H1 (cell line): ENCODE data around the gene DNAJC7. TPM values are rescaled to one million over a fixed set of nuclear protein-coding genes. Genes with fewer than 3 reads are reported as not detected.

Source experiments
- ASH2L ChIP-seq: fragments of 200-600, 300-600 bp; sonication (generic); IDR thresholded peaks from one replicate; pipeline ENCODE4 v1.7.1; 2017; ENCODE audit warnings: low read length
- BACH1 ChIP-seq: IDR thresholded peaks from 2 replicates; pipeline ENCODE4 v1.6.1; 2012; ENCODE audit warnings: low read length, improper control_type of control experiment
- CBX5 ChIP-seq: fragments of 300-800, 300-1000 bp; sonication (generic); IDR thresholded peaks from 2 replicates; pipeline ENCODE4 v1.7.1; 2016; ENCODE audit warnings: antibody characterized with exemption, low read length, low read depth
- CHD7 ChIP-seq: fragments of 300-600 bp; sonication (generic); IDR thresholded peaks from 2 replicates; pipeline ENCODE4 v1.7.1; 2012; ENCODE audit warnings: low read length, moderate library complexity, mild to moderate bottlenecking, inconsistent platforms; ENCODE audit not compliant: insufficient replicate concordance
- HDAC6 ChIP-seq: IDR thresholded peaks from one replicate; pipeline ENCODE4 v1.7.1; 2012; ENCODE audit warnings: low read depth, mild to moderate bottlenecking, inconsistent platforms, low read length, moderate library complexity
- NRF1 ChIP-seq: IDR thresholded peaks from 2 replicates; pipeline ENCODE4 v1.6.1; 2011; ENCODE audit warnings: mild to moderate bottlenecking, low read depth, low read length, improper control_type of control experiment
- RFX5 ChIP-seq: IDR thresholded peaks from 2 replicates; pipeline ENCODE4 v1.6.1; 2011; ENCODE audit warnings: low read depth, low read length, improper control_type of control experiment, borderline replicate concordance
- SIN3A ChIP-seq, 2 experiments: IDR thresholded peaks in 1 of 2; conservative IDR thresholded peaks in 1 of 2; 2 replicates each; pipeline ENCODE4 v1.6.1; 2011 to 2012; ENCODE audit warnings: low read length in 2 of 2, improper control_type of control experiment in 1 of 2, low read depth in 1 of 2, mild to moderate bottlenecking in 1 of 2
- TEAD4 ChIP-seq: IDR thresholded peaks from 2 replicates; pipeline ENCODE4 v1.6.1; 2012; ENCODE audit warnings: low read depth, low read length, inconsistent platforms, mixed read lengths
- ZNF274 ChIP-seq: IDR thresholded peaks from 2 replicates; pipeline ENCODE4 v1.7.0; 2012; ENCODE audit warnings: low read length, borderline replicate concordance; ENCODE audit errors: extremely low read depth
- polyA plus RNA-seq, 7 experiments: library from polyadenylated mRNA; depleted of rRNA in 3 of 7; stranded (reverse) in 5 of 7; unstranded in 2 of 7; fragments of >200 nt in 5 of 7; fragments of 200-250 nt in 2 of 7; gene quantifications; 1 replicate in 5 of 7; 2 replicates in 1 of 7; 4 replicates in 1 of 7; pipeline versions ENCODE4 v1.2.1 to v1.2.3, GENCODE V29; 2011 to 2013; ENCODE audit warnings: missing spikeins in 2 of 7, mixed read lengths in 2 of 7
- total RNA-seq: library from RNA; stranded (reverse); fragmentation: NEBNext Ultra II Directional; extraction: Animal tissue kit (Norgen Biotek cat#: 25700); gene quantifications from 2 replicates; pipeline ENCODE4 v1.2.1, GENCODE V29; 2021
- TF ChIP-seq, protein P1 (sequence below): IDR thresholded peaks from 2 replicates; pipeline ENCODE4 v1.6.1; 2012; ENCODE audit warnings: low read length, inconsistent platforms

Gene DNAJC7
- total and polyA plus RNA-seq, 2 of the 8 experiments (the other 6 are each of a cell fraction or from before 2014, with no cell fraction given): 31.0 to 148 TPM

DNA sequence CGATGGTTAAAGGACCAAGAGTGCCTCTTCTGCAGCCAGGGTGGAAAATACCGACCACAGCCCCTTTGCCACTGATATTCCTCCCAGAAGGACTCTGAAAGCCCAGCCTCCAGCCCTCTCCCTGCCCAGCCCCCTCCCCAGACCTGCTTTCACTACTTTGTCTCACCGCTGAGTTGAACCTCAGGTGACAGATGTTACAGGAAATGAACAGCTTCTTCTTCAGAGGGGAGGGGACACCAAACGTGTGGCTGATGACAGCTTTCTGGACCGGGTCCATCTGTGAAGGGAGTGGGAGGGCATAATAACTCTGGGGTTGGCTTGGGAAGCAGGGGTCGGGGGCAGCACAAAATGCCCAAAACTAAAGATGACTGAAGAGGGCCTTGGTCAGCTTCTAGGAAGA lies 16.8 kb upstream of the DNAJC7 start (continued):
- TF ChIP-seq CHD7 (no peak), TEAD4 (no peak), BACH1 (no peak), NRF1 (no peak), HDAC6 (no peak), ZNF274 (no peak), ASH2L (no peak), SIN3A (conservative IDR thresholded peaks at IDR 0.05 in 1 of 2, IDR thresholded peaks at IDR 0.05 in 1 of 2; ENCODE audit: low read depth in 1 of 2, low read length in 2 of 2) (no peak), CBX5 (no peak), RFX5 (no peak)
- TF ChIP-seq, protein P1, sequence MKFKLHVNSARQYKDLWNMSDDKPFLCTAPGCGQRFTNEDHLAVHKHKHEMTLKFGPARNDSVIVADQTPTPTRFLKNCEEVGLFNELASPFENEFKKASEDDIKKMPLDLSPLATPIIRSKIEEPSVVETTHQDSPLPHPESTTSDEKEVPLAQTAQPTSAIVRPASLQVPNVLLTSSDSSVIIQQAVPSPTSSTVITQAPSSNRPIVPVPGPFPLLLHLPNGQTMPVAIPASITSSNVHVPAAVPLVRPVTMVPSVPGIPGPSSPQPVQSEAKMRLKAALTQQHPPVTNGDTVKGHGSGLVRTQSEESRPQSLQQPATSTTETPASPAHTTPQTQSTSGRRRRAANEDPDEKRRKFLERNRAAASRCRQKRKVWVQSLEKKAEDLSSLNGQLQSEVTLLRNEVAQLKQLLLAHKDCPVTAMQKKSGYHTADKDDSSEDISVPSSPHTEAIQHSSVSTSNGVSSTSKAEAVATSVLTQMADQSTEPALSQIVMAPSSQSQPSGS: no peak
